ENCODE results near the gene MTX1.
A peak's percentile ranks its signal among the peaks of the same experiment; 100 is the strongest.

MTX1 gene

DNA sequence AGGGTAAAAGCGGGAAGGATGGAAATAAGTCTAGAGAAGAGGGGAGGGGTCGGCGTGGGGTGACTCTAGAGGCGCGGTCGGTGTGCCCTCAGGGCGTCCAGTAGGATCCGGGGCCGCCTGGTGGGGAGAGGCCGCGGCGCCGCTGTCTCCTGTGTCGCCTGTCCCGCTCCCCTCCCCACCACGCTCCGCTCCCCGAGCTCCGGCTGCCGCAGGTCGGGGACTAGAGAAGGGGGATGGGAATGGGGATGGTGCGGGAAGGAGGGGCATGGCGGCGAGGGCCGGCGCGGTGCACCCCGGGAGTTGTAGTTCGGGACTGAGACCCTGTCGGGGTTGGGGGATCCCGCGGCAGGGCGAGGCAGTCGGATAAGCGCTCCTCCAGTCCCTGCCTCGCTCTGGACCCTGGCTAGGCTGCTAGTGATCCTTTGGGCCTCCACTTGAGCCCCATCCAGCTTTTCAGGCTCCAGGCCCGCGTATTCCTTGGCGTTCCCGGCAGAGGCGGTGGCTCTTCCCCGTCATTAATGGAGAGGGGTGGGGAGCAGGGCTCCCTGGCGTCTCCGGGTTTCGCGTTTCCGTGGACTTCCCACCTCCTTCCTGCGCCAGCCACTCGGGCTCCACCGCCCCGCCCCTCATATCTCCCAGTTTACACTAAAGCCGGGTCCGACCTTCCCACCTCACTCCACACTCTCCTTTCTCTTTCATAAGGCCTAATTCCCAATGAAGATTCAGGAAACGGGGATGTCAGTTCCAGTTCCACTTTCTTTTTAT, 46.9 kb downstream of the MTX1 start, which contains the start of gene ENTREP3:
TSS of gene ENTREP3 (minus strand) at position 241 of the 765 bp plus-strand sequence. CDS start 606 bp downstream, outside the sequence.
- TF ChIP-seq, protein P1, sequence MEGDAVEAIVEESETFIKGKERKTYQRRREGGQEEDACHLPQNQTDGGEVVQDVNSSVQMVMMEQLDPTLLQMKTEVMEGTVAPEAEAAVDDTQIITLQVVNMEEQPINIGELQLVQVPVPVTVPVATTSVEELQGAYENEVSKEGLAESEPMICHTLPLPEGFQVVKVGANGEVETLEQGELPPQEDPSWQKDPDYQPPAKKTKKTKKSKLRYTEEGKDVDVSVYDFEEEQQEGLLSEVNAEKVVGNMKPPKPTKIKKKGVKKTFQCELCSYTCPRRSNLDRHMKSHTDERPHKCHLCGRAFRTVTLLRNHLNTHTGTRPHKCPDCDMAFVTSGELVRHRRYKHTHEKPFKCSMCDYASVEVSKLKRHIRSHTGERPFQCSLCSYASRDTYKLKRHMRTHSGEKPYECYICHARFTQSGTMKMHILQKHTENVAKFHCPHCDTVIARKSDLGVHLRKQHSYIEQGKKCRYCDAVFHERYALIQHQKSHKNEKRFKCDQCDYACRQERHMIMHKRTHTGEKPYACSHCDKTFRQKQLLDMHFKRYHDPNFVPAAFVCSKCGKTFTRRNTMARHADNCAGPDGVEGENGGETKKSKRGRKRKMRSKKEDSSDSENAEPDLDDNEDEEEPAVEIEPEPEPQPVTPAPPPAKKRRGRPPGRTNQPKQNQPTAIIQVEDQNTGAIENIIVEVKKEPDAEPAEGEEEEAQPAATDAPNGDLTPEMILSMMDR (IDR thresholded peaks at IDR 0.05; ENCODE audit: poor library complexity, severe bottlenecking): no peak
- Histone ChIP-seq H3K36me3 (ENCODE audit: low read depth) (peaks cover 29% of the 10 kb centered on the region), H3K4me1 (ENCODE audit: insufficient read depth, poor library complexity, severe bottlenecking) (peaks cover 5% of the 10 kb centered on the region), H3K9me3 (ENCODE audit: severe bottlenecking) (no peaks in the 10 kb centered on the region), H3K27ac (ENCODE audit: poor library complexity, severe bottlenecking) (peak within 1 kb of the TSS; percentile 65), H3K27me3 (ENCODE audit: insufficient read depth, poor library complexity, severe bottlenecking) (no peaks in the 10 kb centered on the region), H3K4me3 (ENCODE audit: severe bottlenecking) (peak within 1 kb of the TSS; percentile 57)
- ATAC-seq (ENCODE audit: low read depth) (peak; percentile 77), DNase-seq (ENCODE audit: low spot score) (peak; percentile 85)

GRCh38 chr1:155256058-155256852, 47.8 kb downstream of the MTX1 start:
- peaks cover 30% of the 10 kb centered on the region for H3K36me3 ChIP-seq (ENCODE audit: low read depth)
- TF ChIP-seq, protein P1 (IDR thresholded peaks at IDR 0.05; ENCODE audit: poor library complexity, severe bottlenecking): no peak
- ATAC-seq (ENCODE audit: low read depth) (no peak), DNase-seq (ENCODE audit: low spot score) (peak; percentile 66)
- H3K27me3 ChIP-seq (ENCODE audit: insufficient read depth, poor library complexity, severe bottlenecking): no peaks in the 10 kb centered on the region
- no peaks in the 10 kb centered on the region for H3K9me3 ChIP-seq (ENCODE audit: severe bottlenecking)
- H3K4me3 ChIP-seq (ENCODE audit: severe bottlenecking): no peak overlapping the region
- H3K4me1 ChIP-seq (ENCODE audit: insufficient read depth, poor library complexity, severe bottlenecking): peaks cover 10% of the 10 kb centered on the region
- H3K27ac ChIP-seq (ENCODE audit: poor library complexity, severe bottlenecking): peak overlapping the region; percentile 65

DNA sequence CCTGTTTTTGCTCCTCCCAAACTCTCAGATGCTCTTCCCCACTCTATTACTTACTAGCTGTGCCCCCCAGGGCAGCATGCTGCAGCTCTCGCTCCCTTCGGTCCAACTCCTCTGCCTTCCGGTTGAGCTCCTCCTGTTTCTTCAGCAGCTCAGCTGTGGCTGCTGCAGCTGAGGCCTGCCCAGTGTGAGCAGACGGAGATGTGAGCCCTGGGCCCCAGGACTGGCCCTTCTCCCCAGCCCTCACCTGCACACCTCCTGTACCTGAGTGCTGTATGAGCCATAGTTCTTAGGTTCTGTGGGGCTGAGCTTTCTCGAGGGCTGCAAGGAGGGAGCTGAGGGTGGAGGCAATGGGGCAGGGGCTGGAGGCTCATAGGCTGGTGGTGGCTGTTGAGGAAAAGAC, 51.8 kb downstream of the MTX1 start:
- H3K36me3 ChIP-seq (ENCODE audit: low read depth): peaks cover 50% of the 10 kb centered on the region
- H3K9me3 ChIP-seq (ENCODE audit: severe bottlenecking): no peaks in the 10 kb centered on the region
- no peak for DNase-seq (ENCODE audit: low spot score)
- no peak for ATAC-seq (ENCODE audit: low read depth)
- peaks cover 6% of the 10 kb centered on the region for H3K4me1 ChIP-seq (ENCODE audit: insufficient read depth, poor library complexity, severe bottlenecking)
- H3K27me3 ChIP-seq (ENCODE audit: insufficient read depth, poor library complexity, severe bottlenecking): no peaks in the 10 kb centered on the region
- TF ChIP-seq, protein P1 (IDR thresholded peaks at IDR 0.05; ENCODE audit: poor library complexity, severe bottlenecking): no peak
- no peak overlapping the region for H3K4me3 ChIP-seq (ENCODE audit: severe bottlenecking)
- H3K27ac ChIP-seq (ENCODE audit: poor library complexity, severe bottlenecking): no peak overlapping the region

DNA sequence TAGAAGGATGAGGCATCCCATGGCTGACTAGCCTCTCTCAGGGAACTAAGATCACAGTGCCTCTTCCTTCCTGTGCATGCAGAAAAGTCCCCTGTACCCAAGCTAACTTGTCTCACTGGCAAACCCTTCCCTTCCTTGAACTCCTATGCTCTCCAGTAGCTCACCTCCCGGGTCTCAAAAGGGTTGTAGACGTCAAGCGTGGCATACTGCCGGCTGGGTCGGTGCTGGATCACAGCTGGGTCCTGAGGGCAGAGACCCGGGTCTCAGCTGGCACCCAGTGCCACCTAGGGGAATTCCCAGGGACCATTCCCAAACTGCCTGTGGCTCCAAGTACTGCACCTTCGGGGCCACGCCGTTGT, 53.0 kb downstream of the MTX1 start:
- DNase-seq (ENCODE audit: low spot score) (no peak), ATAC-seq (ENCODE audit: low read depth) (peak; percentile 5; the same call in 2 of the 3 replicates)
- TF ChIP-seq, protein P1 (IDR thresholded peaks at IDR 0.05; ENCODE audit: poor library complexity, severe bottlenecking): no peak

More for the DNA sequence above, 53.0 kb downstream of the MTX1 start:
- no peaks in the 10 kb centered on the region for H3K9me3 ChIP-seq (ENCODE audit: severe bottlenecking)
- H3K27ac ChIP-seq (ENCODE audit: poor library complexity, severe bottlenecking): peak overlapping the region; percentile 45
- H3K36me3 ChIP-seq (ENCODE audit: low read depth): peaks cover 62% of the 10 kb centered on the region
- peak overlapping the region; percentile 71 for H3K4me3 ChIP-seq (ENCODE audit: severe bottlenecking)
- no peaks in the 10 kb centered on the region for H3K27me3 ChIP-seq (ENCODE audit: insufficient read depth, poor library complexity, severe bottlenecking)
- peaks cover 6% of the 10 kb centered on the region for H3K4me1 ChIP-seq (ENCODE audit: insufficient read depth, poor library complexity, severe bottlenecking)
